ENCODE results near the gene ERGIC1. TPM values are rescaled to one million over a fixed set of nuclear protein-coding genes. Genes with fewer than 3 reads are reported as not detected.

ERGIC1 gene
- total RNA-seq, 4 donors from 2014 or later, result 50.9 to 83.0 (median 65.5) TPM

- Histone ChIP-seq H3K4me1 (peaks cover 48 to 87% (median 69%) of the 10 kb centered on the region in 3 donors), H3K27me3 (no peaks in the 10 kb centered on the region), H3K36me3 (no peaks in the 10 kb centered on the region), H3K4me3 (peak overlapping the region in 1 of 4 donors; percentile 4), H3K9me3 (no peaks in the 10 kb centered on the region), H3K27ac (peak overlapping the region; percentile 76 to 94 (median 92))
- TF ChIP-seq CTCF (IDR thresholded peaks at IDR 0.05) (no peak), POLR2A (IDR thresholded peaks at IDR 0.05) (no peak)
- DNase-seq, result no peak
- intact Hi-C loops (cut with DNase I), result no loop called here
- WGBS, 2 donors, result 27 to 36% methylated on average over 10 to 18 of the region's 20 CpGs
These were observed 36.8 kb downstream of the ERGIC1 start for GRCh38 chr5:172870715-172871461.

DNA sequence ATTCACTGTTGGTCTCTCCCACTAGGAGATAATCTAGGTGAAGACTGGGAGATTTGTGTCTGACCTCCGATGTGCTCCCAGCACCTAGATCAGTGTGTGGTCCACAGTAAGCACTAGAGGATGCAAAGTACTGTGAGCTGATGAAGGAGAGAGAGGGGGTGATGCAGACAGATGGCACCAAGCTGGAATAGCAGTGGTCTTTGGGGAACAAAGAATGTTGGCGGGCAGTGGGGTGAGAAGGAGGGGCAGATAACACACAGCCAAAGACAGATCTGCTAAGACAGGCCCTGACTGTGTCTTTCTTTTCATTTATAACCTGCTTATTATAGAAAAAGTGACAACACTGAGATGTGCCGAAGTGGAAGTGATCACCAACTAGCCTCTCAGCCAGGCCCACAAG is 37.5 kb downstream of the ERGIC1 start:
- H3K27me3 ChIP-seq, result no peaks in the 10 kb centered on the region
- peaks cover 48 to 83% (median 69%) of the 10 kb centered on the region in 3 donors for H3K4me1 ChIP-seq
- H3K9me3 ChIP-seq, result no peaks in the 10 kb centered on the region
- no peak for TF ChIP-seq CTCF (IDR thresholded peaks at IDR 0.05)
- no peak for TF ChIP-seq POLR2A (IDR thresholded peaks at IDR 0.05)
- no peak overlapping the region for H3K4me3 ChIP-seq
- peak overlapping the region; percentile 76 to 94 (median 92) for H3K27ac ChIP-seq
- DNase-seq, result no peak
- 53 to 65% methylated on average over 2 to 3 of the region's 3 CpGs for WGBS, 2 donors
- H3K36me3 ChIP-seq, result no peaks in the 10 kb centered on the region
- intact Hi-C loops (cut with DNase I), result no loop called here

DNA sequence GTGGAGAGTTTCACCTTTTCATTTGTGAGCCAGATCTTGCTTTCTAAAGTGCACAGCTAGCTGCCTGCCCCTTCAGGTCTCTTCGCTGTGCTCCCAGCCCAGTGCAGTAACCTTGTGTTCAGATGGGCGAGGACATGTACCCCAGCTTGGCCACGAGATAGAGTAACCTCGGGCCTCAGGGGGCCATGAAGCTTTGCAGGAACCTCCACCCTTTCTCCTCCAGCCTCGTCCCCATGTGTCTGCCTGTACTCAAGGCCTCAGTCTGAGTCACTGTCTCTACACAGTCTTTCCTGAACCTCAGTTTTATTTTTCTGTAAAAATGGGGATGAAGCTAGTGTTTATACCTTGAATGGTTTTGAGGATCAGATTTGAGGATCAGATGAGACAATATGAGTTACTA is 37.9 kb downstream of the ERGIC1 start:
- intact Hi-C loops (cut with DNase I), result no loop called here
- peak overlapping the region; percentile 76 to 94 (median 92) for H3K27ac ChIP-seq
- WGBS, 2 donors, result 38 to 65% methylated on average over 3 to 5 of the region's 5 CpGs
- DNase-seq, result no peak
- no peaks in the 10 kb centered on the region for H3K9me3 ChIP-seq
- no peak overlapping the region for H3K4me3 ChIP-seq
- TF ChIP-seq CTCF (IDR thresholded peaks at IDR 0.05) (no peak), POLR2A (IDR thresholded peaks at IDR 0.05) (no peak)
- no peaks in the 10 kb centered on the region for H3K27me3 ChIP-seq
- peaks cover 48 to 79% (median 65%) of the 10 kb centered on the region in 3 donors for H3K4me1 ChIP-seq
- H3K36me3 ChIP-seq, result no peaks in the 10 kb centered on the region

DNA sequence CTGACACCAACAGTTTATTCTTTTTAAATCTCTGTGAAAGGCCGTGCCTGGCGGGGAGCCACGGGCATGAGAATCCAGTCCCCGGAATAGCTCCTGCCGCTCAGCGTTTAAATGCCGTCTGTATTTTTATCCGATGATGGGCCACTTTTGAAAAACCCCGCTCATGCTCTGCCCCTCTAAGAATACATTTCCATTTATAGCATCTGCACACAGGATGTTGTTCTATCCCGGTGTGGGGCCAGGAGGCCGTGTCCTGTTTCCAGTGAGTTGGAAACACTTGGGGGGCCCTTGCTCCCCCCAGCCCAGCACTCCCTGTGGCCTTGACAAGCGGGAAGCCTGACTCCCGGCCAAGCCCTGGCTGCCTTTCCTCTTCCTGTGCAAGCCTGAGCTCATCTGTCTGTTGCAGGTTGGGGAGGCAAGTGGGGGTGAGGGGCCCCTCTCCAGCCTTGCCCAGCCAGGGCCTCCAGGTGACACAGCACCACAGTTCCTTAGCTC is 39.0 kb downstream of the ERGIC1 start:
- intact Hi-C loops (cut with DNase I), result no loop called here
- WGBS, 2 donors, result 35 to 69% methylated on average over 9 to 12 of the region's 13 CpGs
- no peaks in the 10 kb centered on the region for H3K9me3 ChIP-seq
- peak overlapping the region; percentile 76 to 94 (median 92) for H3K27ac ChIP-seq
- H3K4me3 ChIP-seq, result peak overlapping the region in 1 of 4 donors; percentile 4
- DNase-seq, result no peak
- no peaks in the 10 kb centered on the region for H3K27me3 ChIP-seq
- H3K36me3 ChIP-seq, result no peaks in the 10 kb centered on the region
- TF ChIP-seq CTCF (IDR thresholded peaks at IDR 0.05) (no peak), POLR2A (IDR thresholded peaks at IDR 0.05) (no peak)
- H3K4me1 ChIP-seq, result peaks cover 48 to 73% (median 55%) of the 10 kb centered on the region in 3 donors

- intact Hi-C loops (cut with DNase I), result no loop called here
- Histone ChIP-seq H3K4me3 (peak overlapping the region in 1 of 4 donors; percentile 4), H3K36me3 (no peaks in the 10 kb centered on the region), H3K9me3 (no peaks in the 10 kb centered on the region), H3K4me1 (peaks cover 45 to 73% (median 50%) of the 10 kb centered on the region in 3 donors), H3K27me3 (no peaks in the 10 kb centered on the region), H3K27ac (peak overlapping the region; percentile 76 to 94 (median 92))
- DNase-seq, result no peak
- TF ChIP-seq CTCF (IDR thresholded peaks at IDR 0.05), result no peak
- TF ChIP-seq POLR2A (IDR thresholded peaks at IDR 0.05), result no peak
- 75 to 100% methylated on average over 1 of the region's 3 CpGs for WGBS, 2 donors
These were observed 39.5 kb downstream of the ERGIC1 start for GRCh38 chr5:172873513-172873912.

Measured in esophagus squamous epithelium (tissue), 5 donors.